ENCODE data around the gene FAM219A. TPM values are rescaled to one million over a fixed set of nuclear protein-coding genes. Genes with fewer than 3 reads are reported as not detected.

The FAM219A gene
- polyA plus RNA-seq, 3 donors: 0.61 to 15.3 (median 1.2) TPM

DNA sequence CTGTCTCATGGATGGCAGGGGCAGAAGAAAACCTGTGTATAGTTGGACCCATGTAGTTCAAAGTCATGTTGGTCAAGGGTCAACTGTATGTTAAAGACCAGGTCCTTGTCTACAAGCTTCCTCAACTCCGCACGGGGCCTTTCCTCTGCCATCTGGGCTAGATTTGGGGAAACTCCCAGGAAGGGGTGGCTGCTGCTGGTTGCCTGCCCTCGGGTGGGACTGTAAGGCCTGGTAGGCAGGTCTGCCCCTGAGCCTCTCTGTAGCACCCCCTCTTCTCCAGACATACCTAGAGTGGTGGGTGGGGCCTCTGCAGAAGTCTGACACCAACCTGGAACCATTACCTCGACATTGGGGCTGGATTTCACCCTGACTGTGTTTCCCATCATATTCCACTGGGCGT lies 49.2 kb upstream of the FAM219A start:
- WGBS (ENCODE audit: insufficient coverage): 85% methylated on average over 4 of the region's 5 CpGs
- H3K4me2 ChIP-seq (replicated peaks; ENCODE audit: extremely low read depth, low read length, poor library complexity, severe bottlenecking): no peak overlapping the region
- H3K79me2 ChIP-seq (ENCODE audit: insufficient read depth, low read length): no peaks in the 10 kb centered on the region
- intact Hi-C loops (cut with micrococcal nuclease): no loop called here
- no peaks in the 10 kb centered on the region for H3K27me3 ChIP-seq (ENCODE audit: control insufficient read depth in 2 of 2, insufficient read depth in 2 of 2, low read length in 2 of 2)
- TF ChIP-seq, protein P1, sequence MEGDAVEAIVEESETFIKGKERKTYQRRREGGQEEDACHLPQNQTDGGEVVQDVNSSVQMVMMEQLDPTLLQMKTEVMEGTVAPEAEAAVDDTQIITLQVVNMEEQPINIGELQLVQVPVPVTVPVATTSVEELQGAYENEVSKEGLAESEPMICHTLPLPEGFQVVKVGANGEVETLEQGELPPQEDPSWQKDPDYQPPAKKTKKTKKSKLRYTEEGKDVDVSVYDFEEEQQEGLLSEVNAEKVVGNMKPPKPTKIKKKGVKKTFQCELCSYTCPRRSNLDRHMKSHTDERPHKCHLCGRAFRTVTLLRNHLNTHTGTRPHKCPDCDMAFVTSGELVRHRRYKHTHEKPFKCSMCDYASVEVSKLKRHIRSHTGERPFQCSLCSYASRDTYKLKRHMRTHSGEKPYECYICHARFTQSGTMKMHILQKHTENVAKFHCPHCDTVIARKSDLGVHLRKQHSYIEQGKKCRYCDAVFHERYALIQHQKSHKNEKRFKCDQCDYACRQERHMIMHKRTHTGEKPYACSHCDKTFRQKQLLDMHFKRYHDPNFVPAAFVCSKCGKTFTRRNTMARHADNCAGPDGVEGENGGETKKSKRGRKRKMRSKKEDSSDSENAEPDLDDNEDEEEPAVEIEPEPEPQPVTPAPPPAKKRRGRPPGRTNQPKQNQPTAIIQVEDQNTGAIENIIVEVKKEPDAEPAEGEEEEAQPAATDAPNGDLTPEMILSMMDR (IDR thresholded peaks at IDR 0.05): no peak
- no peaks in the 10 kb centered on the region for H4K20me1 ChIP-seq (ENCODE audit: insufficient read depth, low read length)
- H3K9me3 ChIP-seq (replicated peaks in 1 of 2; ENCODE audit: control insufficient read depth in 1 of 2, insufficient read depth in 1 of 2, low read length in 2 of 2): no peaks in the 10 kb centered on the region
- no peak for DNase-seq
- H3K36me3 Mint-ChIP-seq: no peaks in the 10 kb centered on the region
- H2AFZ ChIP-seq (ENCODE audit: insufficient read depth, low read depth, low read length, poor library complexity, severe bottlenecking): no peak overlapping the region
- H3K36me3 ChIP-seq (replicated peaks in 1 of 2; ENCODE audit: control insufficient read depth in 1 of 2, insufficient read depth in 2 of 2, low read length in 2 of 2): no peaks in the 10 kb centered on the region
- H3K9me3 Mint-ChIP-seq: no peaks in the 10 kb centered on the region
- no peaks in the 10 kb centered on the region for H3K4me1 ChIP-seq (ENCODE audit: control insufficient read depth in 1 of 2, insufficient read depth in 2 of 2, low read length in 2 of 2)
- no peak overlapping the region for H3K27ac ChIP-seq (ENCODE audit: low read depth in 1 of 2, low read length in 2 of 2)
- H3K27me3 Mint-ChIP-seq (ENCODE audit: low read depth in 3 of 3): peaks cover 5 to 10% (median 6%) of the 10 kb centered on the region in 3 donors
- H3K4me3 ChIP-seq (replicated peaks in 1 of 3; ENCODE audit: low read depth in 2 of 3, low read length in 3 of 3): no peak overlapping the region
- no peaks in the 10 kb centered on the region for H3K4me1 Mint-ChIP-seq
- no peak overlapping the region for H3K27ac Mint-ChIP-seq
- H3K4me3 Mint-ChIP-seq: no peak overlapping the region
- no peak overlapping the region for H3K9ac ChIP-seq (ENCODE audit: insufficient read depth, low read length, poor library complexity, severe bottlenecking)

DNA sequence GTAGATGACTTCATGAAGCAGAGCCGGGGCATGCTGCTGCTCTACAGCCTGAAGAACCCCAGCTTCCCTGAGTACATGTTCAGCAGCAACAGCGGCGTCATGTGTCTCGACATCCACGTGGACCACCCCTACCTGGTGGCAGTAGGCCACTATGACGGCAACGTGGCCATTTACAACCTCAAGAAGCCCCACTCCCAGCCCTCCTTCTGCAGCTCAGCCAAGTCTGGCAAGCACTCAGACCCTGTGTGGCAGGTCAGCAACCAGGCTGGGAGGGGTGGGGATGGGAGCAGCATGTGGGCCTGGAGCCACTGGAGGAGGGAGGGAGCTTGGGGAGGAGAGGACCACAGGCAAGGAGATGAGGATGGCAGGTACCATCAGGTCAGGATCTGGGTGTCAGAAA lies 48.3 kb upstream of the FAM219A start:
- Histone ChIP-seq H3K4me3 (replicated peaks in 1 of 3; ENCODE audit: low read depth in 2 of 3, low read length in 3 of 3) (no peak overlapping the region), H3K27me3 (ENCODE audit: control insufficient read depth in 2 of 2, insufficient read depth in 2 of 2, low read length in 2 of 2) (no peaks in the 10 kb centered on the region), H3K4me1 (ENCODE audit: control insufficient read depth in 1 of 2, insufficient read depth in 2 of 2, low read length in 2 of 2) (no peaks in the 10 kb centered on the region), H3K9ac (ENCODE audit: insufficient read depth, low read length, poor library complexity, severe bottlenecking) (no peak overlapping the region), H2AFZ (ENCODE audit: insufficient read depth, low read depth, low read length, poor library complexity, severe bottlenecking) (no peak overlapping the region), H3K36me3 (replicated peaks in 1 of 2; ENCODE audit: control insufficient read depth in 1 of 2, insufficient read depth in 2 of 2, low read length in 2 of 2) (no peaks in the 10 kb centered on the region), H3K27ac (ENCODE audit: low read depth in 1 of 2, low read length in 2 of 2) (no peak overlapping the region), H3K4me2 (replicated peaks; ENCODE audit: extremely low read depth, low read length, poor library complexity, severe bottlenecking) (no peak overlapping the region), H3K79me2 (ENCODE audit: insufficient read depth, low read length) (no peaks in the 10 kb centered on the region), H4K20me1 (ENCODE audit: insufficient read depth, low read length) (no peaks in the 10 kb centered on the region), H3K9me3 (replicated peaks in 1 of 2; ENCODE audit: control insufficient read depth in 1 of 2, insufficient read depth in 1 of 2, low read length in 2 of 2) (no peaks in the 10 kb centered on the region)
- WGBS (ENCODE audit: insufficient coverage): 83% methylated on average over 5 of the region's 7 CpGs
- no peak overlapping the region for H3K4me3 Mint-ChIP-seq
- TF ChIP-seq, protein P1 (IDR thresholded peaks at IDR 0.05): no peak
- peaks cover 5 to 10% (median 6%) of the 10 kb centered on the region in 3 donors for H3K27me3 Mint-ChIP-seq (ENCODE audit: low read depth in 3 of 3)
- no peak for DNase-seq
- no peak overlapping the region for H3K27ac Mint-ChIP-seq
- intact Hi-C loops (cut with micrococcal nuclease): no loop called here
- H3K9me3 Mint-ChIP-seq: no peaks in the 10 kb centered on the region
- no peaks in the 10 kb centered on the region for H3K4me1 Mint-ChIP-seq
- no peaks in the 10 kb centered on the region for H3K36me3 Mint-ChIP-seq

All from CD14-positive monocyte (primary cell).